Measurements from ENCODE around the gene CPEB3.

CPEB3 gene

DNA sequence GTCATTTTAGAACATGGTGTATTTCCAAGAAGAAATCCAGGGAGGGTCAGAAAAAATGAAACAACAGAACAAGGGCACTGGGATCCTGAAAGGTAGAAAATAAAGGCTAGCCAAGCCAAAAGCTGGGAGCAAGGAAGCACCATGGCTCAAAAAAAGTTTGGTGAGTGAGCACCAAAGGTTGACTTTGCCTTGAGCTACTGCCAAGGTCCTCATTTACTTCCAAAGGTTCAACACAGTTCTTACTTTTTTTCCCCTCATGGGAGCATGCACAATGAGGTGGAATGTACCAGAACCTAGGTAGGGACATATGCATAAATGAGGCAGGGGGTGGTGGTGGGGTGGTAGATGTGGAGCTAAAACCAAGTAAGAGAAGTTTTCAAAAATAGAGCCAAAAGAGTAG is 182.8 kb downstream of the CPEB3 start:
- no peak for DNase-seq (ENCODE audit: low read depth)
- TF ChIP-seq, protein P1, sequence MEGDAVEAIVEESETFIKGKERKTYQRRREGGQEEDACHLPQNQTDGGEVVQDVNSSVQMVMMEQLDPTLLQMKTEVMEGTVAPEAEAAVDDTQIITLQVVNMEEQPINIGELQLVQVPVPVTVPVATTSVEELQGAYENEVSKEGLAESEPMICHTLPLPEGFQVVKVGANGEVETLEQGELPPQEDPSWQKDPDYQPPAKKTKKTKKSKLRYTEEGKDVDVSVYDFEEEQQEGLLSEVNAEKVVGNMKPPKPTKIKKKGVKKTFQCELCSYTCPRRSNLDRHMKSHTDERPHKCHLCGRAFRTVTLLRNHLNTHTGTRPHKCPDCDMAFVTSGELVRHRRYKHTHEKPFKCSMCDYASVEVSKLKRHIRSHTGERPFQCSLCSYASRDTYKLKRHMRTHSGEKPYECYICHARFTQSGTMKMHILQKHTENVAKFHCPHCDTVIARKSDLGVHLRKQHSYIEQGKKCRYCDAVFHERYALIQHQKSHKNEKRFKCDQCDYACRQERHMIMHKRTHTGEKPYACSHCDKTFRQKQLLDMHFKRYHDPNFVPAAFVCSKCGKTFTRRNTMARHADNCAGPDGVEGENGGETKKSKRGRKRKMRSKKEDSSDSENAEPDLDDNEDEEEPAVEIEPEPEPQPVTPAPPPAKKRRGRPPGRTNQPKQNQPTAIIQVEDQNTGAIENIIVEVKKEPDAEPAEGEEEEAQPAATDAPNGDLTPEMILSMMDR (IDR thresholded peaks at IDR 0.05; ENCODE audit: low read depth, low read length, missing control alignments): no peak
- no peak overlapping the region for H3K4me3 ChIP-seq (ENCODE audit: low read depth, low read length)

DNA sequence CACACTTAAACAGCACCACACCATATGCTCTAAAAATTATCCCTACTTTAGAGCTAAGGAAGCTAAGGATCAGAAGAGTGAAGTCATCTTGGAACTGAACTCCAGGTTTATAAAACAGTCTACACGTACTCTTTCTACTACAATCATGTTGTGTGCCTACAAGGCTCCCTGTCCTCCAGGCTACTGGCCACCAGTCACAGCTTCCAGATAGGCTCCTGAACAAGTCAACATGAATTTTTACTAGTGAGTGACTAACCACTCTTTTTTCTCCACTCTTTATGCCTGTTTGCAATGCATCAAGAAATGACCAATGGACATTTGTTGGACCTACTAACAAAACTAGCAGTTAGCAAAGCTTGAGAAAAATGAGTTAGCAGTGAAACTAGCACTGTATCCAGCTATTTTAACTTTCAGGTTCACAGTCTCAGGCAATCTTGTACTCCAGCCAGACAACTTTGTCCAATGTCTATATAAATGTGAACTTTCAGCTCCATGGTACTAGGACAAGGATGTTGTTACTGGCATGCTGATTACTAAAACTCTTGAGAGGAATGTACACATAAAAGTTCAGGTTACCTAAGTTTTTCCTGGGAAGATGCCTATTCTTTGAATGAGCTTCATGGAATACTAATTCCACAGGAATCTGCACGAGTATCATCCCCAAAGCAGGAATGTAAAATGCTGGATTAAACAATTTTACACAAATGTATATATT is 187.3 kb downstream of the CPEB3 start:
- TF ChIP-seq, protein P1 (IDR thresholded peaks at IDR 0.05; ENCODE audit: low read depth, low read length, missing control alignments): no peak
- no peak for DNase-seq (ENCODE audit: low read depth)
- no peak overlapping the region for H3K4me3 ChIP-seq (ENCODE audit: low read depth, low read length)

DNA sequence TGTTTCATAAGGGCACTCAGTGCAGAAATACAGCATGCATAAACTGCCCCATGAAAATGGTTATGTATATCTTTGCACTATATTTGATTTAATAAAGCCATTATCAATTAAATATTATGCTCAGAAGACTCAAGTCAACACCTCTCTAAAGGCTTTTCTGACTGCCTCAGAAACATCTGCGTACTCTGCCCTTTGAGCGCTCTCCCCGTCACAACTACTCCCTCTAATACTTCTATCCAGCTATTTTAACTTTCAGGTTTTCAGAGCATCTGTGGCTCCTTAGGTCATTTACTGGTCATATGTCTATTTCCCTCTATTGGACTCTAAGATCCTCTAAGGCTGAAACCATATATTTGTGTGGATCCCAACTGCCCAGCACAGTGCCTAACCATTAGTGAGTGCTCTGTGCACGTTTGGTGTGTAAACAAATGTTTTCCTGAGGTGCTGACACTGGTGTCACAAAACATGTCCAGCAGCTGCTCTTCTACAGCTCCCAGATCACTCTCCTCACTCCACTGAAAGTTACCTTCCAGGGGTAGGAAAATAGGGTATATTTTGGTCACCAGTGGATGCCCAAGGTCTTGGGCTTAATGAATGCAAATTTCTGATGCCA is 188.2 kb downstream of the CPEB3 start:
- TF ChIP-seq, protein P1 (IDR thresholded peaks at IDR 0.05; ENCODE audit: low read depth, low read length, missing control alignments): no peak
- DNase-seq (ENCODE audit: low read depth): no peak
- H3K4me3 ChIP-seq (ENCODE audit: low read depth, low read length): no peak overlapping the region

DNA sequence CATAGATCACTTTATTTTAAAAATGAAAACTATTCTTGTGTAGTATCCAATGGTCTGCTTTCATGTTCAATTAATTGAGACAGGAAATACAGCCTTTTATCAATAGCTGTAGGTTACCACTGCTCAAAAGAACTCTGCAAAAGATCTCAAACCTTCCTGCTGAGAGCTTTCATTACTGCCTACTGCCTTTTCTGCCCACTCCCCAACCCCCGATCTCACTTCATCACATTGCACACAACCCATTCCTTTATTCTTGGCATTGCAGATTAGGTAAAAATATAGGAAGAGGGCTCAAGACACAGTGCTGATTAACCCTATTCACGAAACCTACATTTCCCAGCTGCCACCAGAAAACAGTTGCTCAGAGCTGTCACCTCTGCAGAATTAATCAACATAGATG is 195.9 kb downstream of the CPEB3 start:
- TF ChIP-seq, protein P1 (IDR thresholded peaks at IDR 0.05; ENCODE audit: low read depth, low read length, missing control alignments): no peak
- no peak for DNase-seq (ENCODE audit: low read depth)

DNA sequence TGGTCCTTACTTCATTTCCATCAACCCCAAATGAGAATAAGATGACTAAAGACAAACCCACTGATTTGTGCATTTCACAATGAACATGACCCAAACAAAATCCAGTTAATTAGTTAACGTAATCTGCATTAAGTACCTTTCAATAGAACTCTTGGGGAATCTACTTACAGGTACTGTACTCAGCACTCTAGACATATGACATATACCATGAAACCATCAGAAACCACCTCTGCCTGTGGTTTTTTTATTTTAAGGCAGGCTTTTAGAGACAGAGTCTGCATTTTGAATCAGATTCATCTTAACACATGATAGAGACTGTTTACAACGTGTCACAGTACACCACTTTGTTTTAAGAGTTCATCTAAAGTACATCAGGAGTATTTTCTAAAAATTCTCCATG is 198.9 kb downstream of the CPEB3 start:
- H3K4me3 ChIP-seq (ENCODE audit: low read depth, low read length): no peak overlapping the region
- no peak for DNase-seq (ENCODE audit: low read depth)
- TF ChIP-seq, protein P1 (IDR thresholded peaks at IDR 0.05; ENCODE audit: low read depth, low read length, missing control alignments): no peak

More for the DNA sequence above, 195.9 kb downstream of the CPEB3 start:
- no peak overlapping the region for H3K4me3 ChIP-seq (ENCODE audit: low read depth, low read length)

DNA sequence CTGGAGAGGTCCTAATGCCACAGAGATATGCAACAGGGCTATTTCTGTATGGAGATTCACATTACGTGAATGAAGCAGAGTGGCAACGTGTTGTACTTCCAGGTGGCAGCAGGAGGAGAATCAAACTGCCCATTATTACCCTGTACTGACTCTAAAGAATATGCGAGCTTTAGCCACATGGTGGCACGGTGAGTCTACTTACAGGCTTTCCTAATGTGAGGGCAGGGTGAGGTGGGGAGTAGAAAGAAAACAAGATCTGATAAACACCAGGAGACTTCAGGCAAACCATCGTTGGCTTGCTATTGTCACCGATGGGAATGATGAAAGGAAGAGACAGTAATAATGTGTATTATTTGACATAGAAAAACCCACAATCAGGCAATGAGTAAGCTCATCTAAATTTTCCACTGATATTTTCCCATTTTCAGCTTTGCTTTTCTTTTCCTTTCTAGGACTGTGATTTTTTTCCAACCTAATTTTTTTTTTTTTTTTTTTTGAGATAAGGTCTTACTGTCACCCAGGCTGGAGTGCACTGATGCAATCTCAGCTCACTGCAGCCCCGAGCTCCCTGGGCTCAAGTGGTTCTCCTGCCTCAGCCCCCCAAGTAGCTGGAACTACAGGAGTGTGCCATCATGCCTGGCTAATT is 203.0 kb downstream of the CPEB3 start:
- TF ChIP-seq, protein P1 (IDR thresholded peaks at IDR 0.05; ENCODE audit: low read depth, low read length, missing control alignments): peak; percentile 77
- H3K4me3 ChIP-seq (ENCODE audit: low read depth, low read length): no peak overlapping the region
- peak; percentile 75 for DNase-seq (ENCODE audit: low read depth)

All from GM12864 (cell line).